IMR-90 (cell line): ENCODE results near the gene PHOX2A.

ENCODE experiments used
- CHD1 ChIP-seq: IDR thresholded peaks from 2 replicates; pipeline ENCODE4 v1.6.1; 2012; ENCODE audit warnings: low read depth, low read length, improper control_type of control experiment
- CTCF ChIP-seq: conservative IDR thresholded peaks from 2 replicates; pipeline ENCODE4 v1.5.1; 2012; ENCODE audit warnings: mild to moderate bottlenecking, low read depth, low read length, improper control_type of control experiment
- FOS ChIP-seq: fragments of 150-350 bp; IDR thresholded peaks from 2 replicates; pipeline ENCODE4 v1.6.1; 2016; ENCODE audit warnings: low read depth, low read length
- MAFK ChIP-seq: IDR thresholded peaks from 2 replicates; pipeline ENCODE4 v1.6.1; 2012; ENCODE audit warnings: low read depth, low read length, improper control_type of control experiment
- MXI1 ChIP-seq: IDR thresholded peaks from 2 replicates; pipeline ENCODE4 v1.6.1; 2012; ENCODE audit warnings: low read depth, mild to moderate bottlenecking, low read length, moderate library complexity, borderline replicate concordance
- POLR2A ChIP-seq: IDR thresholded peaks from 2 replicates; pipeline ENCODE4 v1.6.1; 2012; ENCODE audit warnings: mild to moderate bottlenecking, low read depth, low read length
- RAD21 ChIP-seq: IDR thresholded peaks from 2 replicates; pipeline ENCODE4 v1.6.1; 2012; ENCODE audit warnings: low read length, improper control_type of control experiment
- RCOR1 ChIP-seq: IDR thresholded peaks from 2 replicates; pipeline ENCODE4 v1.6.1; 2012; ENCODE audit warnings: mild to moderate bottlenecking, low read length, improper control_type of control experiment; ENCODE audit not compliant: insufficient replicate concordance
- RFX5 ChIP-seq: IDR thresholded peaks from 2 replicates; pipeline ENCODE4 v1.8.0; 2012; ENCODE audit warnings: low read depth, mild to moderate bottlenecking, low read length, moderate library complexity
- SMC3 ChIP-seq: fragments of 150-350 bp; IDR thresholded peaks from 2 replicates; pipeline ENCODE4 v1.6.1; 2016; ENCODE audit warnings: low read depth, mild to moderate bottlenecking, antibody characterized with exemption, low read length, moderate library complexity

- TF ChIP-seq POLR2A (no peak), CHD1 (no peak), CTCF (no peak), SMC3 (no peak), RFX5 (no peak), MXI1 (no peak), RCOR1 (no peak), MAFK (no peak), RAD21 (no peak), FOS (no peak)
Measured at GRCh38 chr11:72234920-72235319, 9.1 kb downstream of the PHOX2A start.
